GM23338 (cell line): ENCODE measurements around the gene RIBC2. TPM values are rescaled to one million over a fixed set of nuclear protein-coding genes. Genes with fewer than 3 reads are reported as not detected.

Experiments used
- ATAC-seq: fragments of 200-7000 bp; cut with Tn5 transposase; 3 replicates; pipeline ENCODE4 v1.9.1; 2020
- DNase-seq: peaks from one replicate; pipeline ENCODE4 v3.0.0-alpha.2; 2015; ENCODE audit warnings: low spot score
- H2AFZ ChIP-seq: fragments of 200-600 bp; sonication (generic); 2 replicates; pipeline ENCODE4 v1.8.0; 2016; ENCODE audit warnings: antibody characterized with exemption, mild to moderate bottlenecking, moderate library complexity
- H3F3A ChIP-seq: fragments of 200-600 bp; sonication (generic); replicated peaks from 2 replicates; pipeline ENCODE4 v1.8.0; 2017; ENCODE audit warnings: antibody characterized with exemption, mixed run types, low read depth
- H3K27ac ChIP-seq: fragments of 200-600 bp; sonication (generic); 2 replicates; pipeline ENCODE4 v1.6.1; 2016; ENCODE audit warnings: low read depth
- H3K27me3 ChIP-seq: fragments of 200-600 bp; sonication (generic); 2 replicates; pipeline ENCODE4 v1.8.0; 2016; ENCODE audit warnings: mild to moderate bottlenecking, mixed run types, moderate library complexity; ENCODE audit not compliant: insufficient read depth
- H3K36me3 ChIP-seq: fragments of 200-600 bp; sonication (generic); 2 replicates; pipeline ENCODE4 v1.8.0; 2016; ENCODE audit warnings: mild to moderate bottlenecking; ENCODE audit not compliant: insufficient read depth
- H3K4me1 ChIP-seq: fragments of 200-600 bp; sonication (generic); 2 replicates; pipeline ENCODE4 v1.8.0; 2016; ENCODE audit warnings: mild to moderate bottlenecking, moderate library complexity; ENCODE audit not compliant: insufficient read depth
- H3K4me2 ChIP-seq: fragments of 200-600 bp; sonication (generic); 2 replicates; pipeline ENCODE4 v1.7.1; 2017; ENCODE audit warnings: mixed run types
- H3K4me3 ChIP-seq: fragments of 200-600 bp; sonication (generic); 2 replicates; pipeline ENCODE4 v1.6.1; 2016; ENCODE audit warnings: mixed run types
- H3K79me2 ChIP-seq: fragments of 200-600 bp; sonication (generic); replicated peaks from 2 replicates; pipeline ENCODE4 v1.8.0; 2017; ENCODE audit warnings: mild to moderate bottlenecking; ENCODE audit not compliant: insufficient read depth
- H3K9me2 ChIP-seq: fragments of 200-600 bp; sonication (generic); 2 replicates; pipeline ENCODE4 v1.8.0; 2017; ENCODE audit not compliant: insufficient read depth
- H4K20me1 ChIP-seq: fragments of 200-600 bp; sonication (generic); replicated peaks from 2 replicates; pipeline ENCODE4 v1.8.0; 2017; ENCODE audit warnings: mild to moderate bottlenecking; ENCODE audit not compliant: insufficient read depth
- H3K27ac Mint-ChIP-seq: 2 replicates; pipeline ENCODE4 v1.8.0; 2020; ENCODE audit warnings: inconsistent platforms, mild to moderate bottlenecking, moderate library complexity, mixed read lengths
- H3K27me3 Mint-ChIP-seq: 3 replicates; pipeline ENCODE4 v1.8.0; 2022; ENCODE audit warnings: low read depth, mild to moderate bottlenecking, moderate library complexity, mixed read lengths, inconsistent platforms; ENCODE audit not compliant: insufficient read depth, poor library complexity
- H3K36me3 Mint-ChIP-seq: 3 replicates; pipeline ENCODE4 v1.8.0; 2021; ENCODE audit warnings: low read depth, mild to moderate bottlenecking, inconsistent platforms, moderate library complexity, mixed read lengths
- H3K4me1 Mint-ChIP-seq: 3 replicates; pipeline ENCODE4 v1.8.0; 2020; ENCODE audit warnings: mild to moderate bottlenecking, inconsistent platforms, mixed read lengths
- H3K4me3 Mint-ChIP-seq: 3 replicates; pipeline ENCODE4 v1.8.0; 2021; ENCODE audit warnings: moderate library complexity, mild to moderate bottlenecking, inconsistent platforms, mixed read lengths
- H3K9me3 Mint-ChIP-seq: 3 replicates; pipeline ENCODE4 v1.8.0; 2020; ENCODE audit warnings: moderate library complexity, mild to moderate bottlenecking, inconsistent platforms, mixed read lengths
- CREB1 ChIP-seq: fragments of 250-450 bp; sonication (Bioruptor Pico); IDR thresholded peaks from 2 replicates; pipeline ENCODE4 v1.5.0; 2020; ENCODE audit warnings: low read depth, mild to moderate bottlenecking, moderate library complexity
- EZH2 ChIP-seq: fragments of 200-600 bp; sonication (generic); IDR thresholded peaks from one replicate; pipeline ENCODE4 v1.8.0; 2017; ENCODE audit warnings: antibody characterized with exemption, mild to moderate bottlenecking, low read depth; ENCODE audit not compliant: unreplicated experiment
- EZH2phosphoT487 ChIP-seq: fragments of 200-600 bp; sonication (generic); IDR thresholded peaks from one replicate; pipeline ENCODE4 v1.8.1; 2018; ENCODE audit warnings: antibody characterized with exemption; ENCODE audit not compliant: unreplicated experiment
- JUNB ChIP-seq: IDR thresholded peaks from one replicate; pipeline ENCODE4 v1.6.1; 2016; ENCODE audit warnings: antibody characterized with exemption; ENCODE audit not compliant: unreplicated experiment
- NANOG ChIP-seq: IDR thresholded peaks from 2 replicates; pipeline ENCODE4 v1.6.1; 2016; ENCODE audit warnings: antibody characterized with exemption, borderline replicate concordance
- POLR2AphosphoS5 ChIP-seq: IDR thresholded peaks from 2 replicates; pipeline ENCODE4 v1.6.1; 2016; ENCODE audit warnings: antibody characterized with exemption, low read depth
- STAT1 ChIP-seq: IDR thresholded peaks from one replicate; pipeline ENCODE4 v1.6.1; 2016; ENCODE audit warnings: antibody characterized with exemption; ENCODE audit not compliant: unreplicated experiment
- ZNF114 ChIP-seq: fragments of 250-450 bp; sonication (Bioruptor Pico); IDR thresholded peaks from 2 replicates; pipeline ENCODE4 v1.5.0; 2020; ENCODE audit warnings: mild to moderate bottlenecking, moderate library complexity
- ZNF331 ChIP-seq: fragments of 250-450 bp; sonication (Bioruptor Pico); IDR thresholded peaks from 2 replicates; pipeline ENCODE4 v1.5.0; 2020; ENCODE audit warnings: low read depth, mild to moderate bottlenecking, moderate library complexity
- polyA plus RNA-seq: library from polyadenylated mRNA; unstranded; fragments of >200 nt; fragmentation: Nextera tagmentation; extraction: Ambion mirVana; gene quantifications from 2 replicates; pipeline ENCODE4 v1.2.1, GENCODE V29; 2016
- total RNA-seq: library from RNA; depleted of rRNA; stranded (reverse); fragments of >200 nt; shearing (Covaris generic); gene quantifications from 2 replicates; pipeline ENCODE4 v1.2.3, GENCODE V29; 2014
- TF ChIP-seq, protein P1 (sequence below): IDR thresholded peaks from 2 replicates; pipeline ENCODE4 v1.6.1; 2016; ENCODE audit warnings: antibody characterized with exemption
- TF ChIP-seq, protein P2 (sequence below), 2 experiments: fragments of 200-600 bp in 1 of 2; sonication (generic) in 1 of 2; conservative IDR thresholded peaks; 2 replicates each; pipeline versions ENCODE4 v1.5.1 to v1.6.1; 2016 to 2017; ENCODE audit warnings: antibody characterized with exemption in 2 of 2, low read depth in 2 of 2, mild to moderate bottlenecking in 2 of 2, moderate library complexity in 1 of 2
- TF ChIP-seq, protein P3 (sequence below): fragments of 250-450 bp; sonication (Bioruptor Pico); IDR thresholded peaks from 2 replicates; pipeline ENCODE4 v1.5.0; 2020; ENCODE audit warnings: mild to moderate bottlenecking, moderate library complexity
- TF ChIP-seq, protein P4 (sequence below): IDR thresholded peaks from one replicate; pipeline ENCODE4 v1.6.1; 2018; ENCODE audit warnings: antibody characterized with exemption; ENCODE audit not compliant: unreplicated experiment

RIBC2 gene
- total and polyA plus RNA-seq, 2 experiments from 2014 or later = 2.2 to 2.8 TPM

DNA sequence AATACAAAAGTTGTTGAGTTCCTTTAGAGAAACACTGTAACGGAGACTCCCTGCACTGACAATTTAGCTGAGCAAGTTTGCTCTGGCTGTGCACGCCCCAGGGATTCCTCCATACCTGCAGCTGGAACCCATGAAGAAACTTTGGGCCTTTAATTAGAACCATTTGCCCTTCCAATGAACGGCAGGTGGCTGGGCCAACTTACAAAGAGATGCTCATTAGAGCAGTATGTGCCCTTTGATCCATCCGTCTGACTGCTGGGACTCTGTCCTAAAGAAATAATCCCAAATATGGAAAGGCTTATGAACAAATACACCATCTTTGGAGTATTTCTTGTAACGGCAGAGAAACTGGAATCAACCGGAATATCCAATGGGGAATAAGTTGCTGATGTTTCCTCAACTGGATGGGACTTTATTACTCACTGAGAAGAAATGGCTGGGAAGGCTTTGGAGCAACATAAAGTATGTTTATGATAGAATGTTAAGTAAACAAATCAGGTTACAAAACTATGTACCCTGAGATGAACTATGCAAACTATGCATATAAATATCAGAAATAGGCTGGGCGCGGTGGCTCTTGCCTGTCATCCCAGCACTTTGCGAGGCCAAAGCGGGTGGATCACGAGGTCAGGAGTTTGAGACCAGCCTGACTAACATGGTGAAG, 64.7 kb downstream of the RIBC2 start:
- no peak overlapping the region for H3K27ac ChIP-seq
- H3F3A ChIP-seq = no peaks in the 10 kb centered on the region

More for the DNA sequence above, 64.7 kb downstream of the RIBC2 start:
- Histone ChIP-seq H3K4me2 (no peak overlapping the region), H2AFZ (no peak overlapping the region), H4K20me1 (no peaks in the 10 kb centered on the region), H3K4me3 (no peak overlapping the region), H3K36me3 (no peaks in the 10 kb centered on the region), H3K4me1 (peaks cover 5% of the 10 kb centered on the region; the same call in 1 of the 2 replicates), H3K9me2 (no peaks in the 10 kb centered on the region), H3K27me3 (no peaks in the 10 kb centered on the region), H3K79me2 (no peaks in the 10 kb centered on the region)
- Mint-ChIP-seq H3K4me1 (no peaks in the 10 kb centered on the region; the same call in 2 of the 3 replicates), H3K27ac (no peak overlapping the region), H3K36me3 (peaks cover 4% of the 10 kb centered on the region; the same call in 2 of the 3 replicates), H3K27me3 (peaks cover 7% of the 10 kb centered on the region), H3K9me3 (peaks cover 10% of the 10 kb centered on the region; the same call in 2 of the 3 replicates), H3K4me3 (no peak overlapping the region)
- ATAC-seq = no peak
- TF ChIP-seq ZNF114 (CRISPR knock-in tag) = no peak
- TF ChIP-seq, protein P1, sequence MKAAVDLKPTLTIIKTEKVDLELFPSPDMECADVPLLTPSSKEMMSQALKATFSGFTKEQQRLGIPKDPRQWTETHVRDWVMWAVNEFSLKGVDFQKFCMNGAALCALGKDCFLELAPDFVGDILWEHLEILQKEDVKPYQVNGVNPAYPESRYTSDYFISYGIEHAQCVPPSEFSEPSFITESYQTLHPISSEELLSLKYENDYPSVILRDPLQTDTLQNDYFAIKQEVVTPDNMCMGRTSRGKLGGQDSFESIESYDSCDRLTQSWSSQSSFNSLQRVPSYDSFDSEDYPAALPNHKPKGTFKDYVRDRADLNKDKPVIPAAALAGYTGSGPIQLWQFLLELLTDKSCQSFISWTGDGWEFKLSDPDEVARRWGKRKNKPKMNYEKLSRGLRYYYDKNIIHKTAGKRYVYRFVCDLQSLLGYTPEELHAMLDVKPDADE = no peak
- TF ChIP-seq NANOG = no peak
- no peak for TF ChIP-seq ZNF331
- TF ChIP-seq POLR2AphosphoS5 = no peak
- TF ChIP-seq JUNB = no peak
- TF ChIP-seq, protein P2, sequence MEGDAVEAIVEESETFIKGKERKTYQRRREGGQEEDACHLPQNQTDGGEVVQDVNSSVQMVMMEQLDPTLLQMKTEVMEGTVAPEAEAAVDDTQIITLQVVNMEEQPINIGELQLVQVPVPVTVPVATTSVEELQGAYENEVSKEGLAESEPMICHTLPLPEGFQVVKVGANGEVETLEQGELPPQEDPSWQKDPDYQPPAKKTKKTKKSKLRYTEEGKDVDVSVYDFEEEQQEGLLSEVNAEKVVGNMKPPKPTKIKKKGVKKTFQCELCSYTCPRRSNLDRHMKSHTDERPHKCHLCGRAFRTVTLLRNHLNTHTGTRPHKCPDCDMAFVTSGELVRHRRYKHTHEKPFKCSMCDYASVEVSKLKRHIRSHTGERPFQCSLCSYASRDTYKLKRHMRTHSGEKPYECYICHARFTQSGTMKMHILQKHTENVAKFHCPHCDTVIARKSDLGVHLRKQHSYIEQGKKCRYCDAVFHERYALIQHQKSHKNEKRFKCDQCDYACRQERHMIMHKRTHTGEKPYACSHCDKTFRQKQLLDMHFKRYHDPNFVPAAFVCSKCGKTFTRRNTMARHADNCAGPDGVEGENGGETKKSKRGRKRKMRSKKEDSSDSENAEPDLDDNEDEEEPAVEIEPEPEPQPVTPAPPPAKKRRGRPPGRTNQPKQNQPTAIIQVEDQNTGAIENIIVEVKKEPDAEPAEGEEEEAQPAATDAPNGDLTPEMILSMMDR (conservative IDR thresholded peaks at IDR 0.05; ENCODE audit: low read depth in 2 of 2) = no peak
- TF ChIP-seq, protein P3, sequence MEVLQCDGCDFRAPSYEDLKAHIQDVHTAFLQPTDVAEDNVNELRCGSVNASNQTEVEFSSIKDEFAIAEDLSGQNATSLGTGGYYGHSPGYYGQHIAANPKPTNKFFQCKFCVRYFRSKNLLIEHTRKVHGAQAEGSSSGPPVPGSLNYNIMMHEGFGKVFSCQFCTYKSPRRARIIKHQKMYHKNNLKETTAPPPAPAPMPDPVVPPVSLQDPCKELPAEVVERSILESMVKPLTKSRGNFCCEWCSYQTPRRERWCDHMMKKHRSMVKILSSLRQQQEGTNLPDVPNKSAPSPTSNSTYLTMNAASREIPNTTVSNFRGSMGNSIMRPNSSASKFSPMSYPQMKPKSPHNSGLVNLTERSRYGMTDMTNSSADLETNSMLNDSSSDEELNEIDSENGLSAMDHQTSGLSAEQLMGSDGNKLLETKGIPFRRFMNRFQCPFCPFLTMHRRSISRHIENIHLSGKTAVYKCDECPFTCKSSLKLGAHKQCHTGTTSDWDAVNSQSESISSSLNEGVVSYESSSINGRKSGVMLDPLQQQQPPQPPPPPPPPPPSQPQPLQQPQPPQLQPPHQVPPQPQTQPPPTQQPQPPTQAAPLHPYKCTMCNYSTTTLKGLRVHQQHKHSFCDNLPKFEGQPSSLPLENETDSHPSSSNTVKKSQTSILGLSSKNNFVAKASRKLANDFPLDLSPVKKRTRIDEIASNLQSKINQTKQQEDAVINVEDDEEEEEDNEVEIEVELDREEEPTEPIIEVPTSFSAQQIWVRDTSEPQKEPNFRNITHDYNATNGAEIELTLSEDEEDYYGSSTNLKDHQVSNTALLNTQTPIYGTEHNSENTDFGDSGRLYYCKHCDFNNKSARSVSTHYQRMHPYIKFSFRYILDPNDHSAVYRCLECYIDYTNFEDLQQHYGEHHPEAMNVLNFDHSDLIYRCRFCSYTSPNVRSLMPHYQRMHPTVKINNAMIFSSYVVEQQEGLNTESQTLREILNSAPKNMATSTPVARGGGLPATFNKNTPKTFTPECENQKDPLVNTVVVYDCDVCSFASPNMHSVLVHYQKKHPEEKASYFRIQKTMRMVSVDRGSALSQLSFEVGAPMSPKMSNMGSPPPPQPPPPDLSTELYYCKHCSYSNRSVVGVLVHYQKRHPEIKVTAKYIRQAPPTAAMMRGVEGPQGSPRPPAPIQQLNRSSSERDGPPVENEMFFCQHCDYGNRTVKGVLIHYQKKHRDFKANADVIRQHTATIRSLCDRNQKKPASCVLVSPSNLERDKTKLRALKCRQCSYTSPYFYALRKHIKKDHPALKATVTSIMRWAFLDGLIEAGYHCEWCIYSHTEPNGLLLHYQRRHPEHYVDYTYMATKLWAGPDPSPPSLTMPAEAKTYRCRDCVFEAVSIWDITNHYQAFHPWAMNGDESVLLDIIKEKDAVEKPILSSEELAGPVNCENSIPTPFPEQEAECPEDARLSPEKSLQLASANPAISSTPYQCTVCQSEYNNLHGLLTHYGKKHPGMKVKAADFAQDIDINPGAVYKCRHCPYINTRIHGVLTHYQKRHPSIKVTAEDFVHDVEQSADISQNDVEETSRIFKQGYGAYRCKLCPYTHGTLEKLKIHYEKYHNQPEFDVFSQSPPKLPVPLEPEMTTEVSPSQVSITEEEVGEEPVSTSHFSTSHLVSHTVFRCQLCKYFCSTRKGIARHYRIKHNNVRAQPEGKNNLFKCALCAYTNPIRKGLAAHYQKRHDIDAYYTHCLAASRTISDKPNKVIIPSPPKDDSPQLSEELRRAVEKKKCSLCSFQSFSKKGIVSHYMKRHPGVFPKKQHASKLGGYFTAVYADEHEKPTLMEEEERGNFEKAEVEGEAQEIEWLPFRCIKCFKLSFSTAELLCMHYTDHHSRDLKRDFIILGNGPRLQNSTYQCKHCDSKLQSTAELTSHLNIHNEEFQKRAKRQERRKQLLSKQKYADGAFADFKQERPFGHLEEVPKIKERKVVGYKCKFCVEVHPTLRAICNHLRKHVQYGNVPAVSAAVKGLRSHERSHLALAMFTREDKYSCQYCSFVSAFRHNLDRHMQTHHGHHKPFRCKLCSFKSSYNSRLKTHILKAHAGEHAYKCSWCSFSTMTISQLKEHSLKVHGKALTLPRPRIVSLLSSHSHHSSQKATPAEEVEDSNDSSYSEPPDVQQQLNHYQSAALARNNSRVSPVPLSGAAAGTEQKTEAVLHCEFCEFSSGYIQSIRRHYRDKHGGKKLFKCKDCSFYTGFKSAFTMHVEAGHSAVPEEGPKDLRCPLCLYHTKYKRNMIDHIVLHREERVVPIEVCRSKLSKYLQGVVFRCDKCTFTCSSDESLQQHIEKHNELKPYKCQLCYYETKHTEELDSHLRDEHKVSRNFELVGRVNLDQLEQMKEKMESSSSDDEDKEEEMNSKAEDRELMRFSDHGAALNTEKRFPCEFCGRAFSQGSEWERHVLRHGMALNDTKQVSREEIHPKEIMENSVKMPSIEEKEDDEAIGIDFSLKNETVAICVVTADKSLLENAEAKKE = no peak
- TF ChIP-seq, protein P4, sequence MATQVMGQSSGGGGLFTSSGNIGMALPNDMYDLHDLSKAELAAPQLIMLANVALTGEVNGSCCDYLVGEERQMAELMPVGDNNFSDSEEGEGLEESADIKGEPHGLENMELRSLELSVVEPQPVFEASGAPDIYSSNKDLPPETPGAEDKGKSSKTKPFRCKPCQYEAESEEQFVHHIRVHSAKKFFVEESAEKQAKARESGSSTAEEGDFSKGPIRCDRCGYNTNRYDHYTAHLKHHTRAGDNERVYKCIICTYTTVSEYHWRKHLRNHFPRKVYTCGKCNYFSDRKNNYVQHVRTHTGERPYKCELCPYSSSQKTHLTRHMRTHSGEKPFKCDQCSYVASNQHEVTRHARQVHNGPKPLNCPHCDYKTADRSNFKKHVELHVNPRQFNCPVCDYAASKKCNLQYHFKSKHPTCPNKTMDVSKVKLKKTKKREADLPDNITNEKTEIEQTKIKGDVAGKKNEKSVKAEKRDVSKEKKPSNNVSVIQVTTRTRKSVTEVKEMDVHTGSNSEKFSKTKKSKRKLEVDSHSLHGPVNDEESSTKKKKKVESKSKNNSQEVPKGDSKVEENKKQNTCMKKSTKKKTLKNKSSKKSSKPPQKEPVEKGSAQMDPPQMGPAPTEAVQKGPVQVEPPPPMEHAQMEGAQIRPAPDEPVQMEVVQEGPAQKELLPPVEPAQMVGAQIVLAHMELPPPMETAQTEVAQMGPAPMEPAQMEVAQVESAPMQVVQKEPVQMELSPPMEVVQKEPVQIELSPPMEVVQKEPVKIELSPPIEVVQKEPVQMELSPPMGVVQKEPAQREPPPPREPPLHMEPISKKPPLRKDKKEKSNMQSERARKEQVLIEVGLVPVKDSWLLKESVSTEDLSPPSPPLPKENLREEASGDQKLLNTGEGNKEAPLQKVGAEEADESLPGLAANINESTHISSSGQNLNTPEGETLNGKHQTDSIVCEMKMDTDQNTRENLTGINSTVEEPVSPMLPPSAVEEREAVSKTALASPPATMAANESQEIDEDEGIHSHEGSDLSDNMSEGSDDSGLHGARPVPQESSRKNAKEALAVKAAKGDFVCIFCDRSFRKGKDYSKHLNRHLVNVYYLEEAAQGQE = no peak
- no peak for TF ChIP-seq EZH2phosphoT487
- no peak for TF ChIP-seq EZH2
- TF ChIP-seq CREB1 = no peak
- no peak for TF ChIP-seq STAT1
- no peak for DNase-seq
